GM19238 (cell line): Measurements from ENCODE around the gene TMED7.
A peak's percentile ranks its signal among the peaks of the same experiment; 100 is the strongest.
"Not testable (repeated sequence)": the region's sequence is repeated elsewhere in the genome, so short reads cannot be mapped to it uniquely, and the experiment has no call there.

Experiments used
- DNase-seq: peaks from one replicate; pipeline ENCODE4 v3.0.0; 2011; ENCODE audit warnings: low spot score; ENCODE audit not compliant: insufficient read length

TMED7 gene

GRCh38 chr5:115625579-115626444, at the start of gene TMED7:
TMED7 (minus strand) TSS chr5:115626036; CDS start chr5:115625792, 244 bp downstream.
- peak; percentile 83 for DNase-seq

GRCh38 chr5:115674782-115675181, 48.9 kb upstream of the TMED7 start:
- not testable (repeated sequence) for DNase-seq

- DNase-seq = no peak
These were observed 47.8 kb upstream of the TMED7 start for GRCh38 chr5:115673596-115673995.

- no peak for DNase-seq
These were observed 46.1 kb upstream of the TMED7 start for GRCh38 chr5:115671939-115672338.

- DNase-seq = no peak
These were observed 40.2 kb upstream of the TMED7 start for GRCh38 chr5:115666023-115666422.

- no peak for DNase-seq
These were observed 35.7 kb upstream of the TMED7 start for GRCh38 chr5:115661563-115661962.

GRCh38 chr5:115661101-115661500, 35.3 kb upstream of the TMED7 start:
- DNase-seq = no peak

GRCh38 chr5:115657881-115658233, 32.0 kb upstream of the TMED7 start:
- no peak for DNase-seq

- no peak for DNase-seq
These were observed 31.5 kb upstream of the TMED7 start for GRCh38 chr5:115657125-115657880.

GRCh38 chr5:115656404-115656803, 30.6 kb upstream of the TMED7 start:
- DNase-seq = no peak

- no peak for DNase-seq
These were observed 30.2 kb upstream of the TMED7 start for GRCh38 chr5:115655994-115656393.

- no peak for DNase-seq
These were observed 23.7 kb upstream of the TMED7 start for GRCh38 chr5:115649541-115649940.

GRCh38 chr5:115648056-115648455, 22.2 kb upstream of the TMED7 start:
- no peak for DNase-seq

- not testable (repeated sequence) for DNase-seq
These were observed 19.6 kb upstream of the TMED7 start for GRCh38 chr5:115645386-115645785.

GRCh38 chr5:115644046-115644445, 18.2 kb upstream of the TMED7 start:
- no peak for DNase-seq

GRCh38 chr5:115641948-115642347, 16.1 kb upstream of the TMED7 start:
- DNase-seq = no peak

GRCh38 chr5:115640274-115640673, 14.4 kb upstream of the TMED7 start:
- DNase-seq = no peak

GRCh38 chr5:115639377-115639776, 13.5 kb upstream of the TMED7 start:
- DNase-seq = no peak

GRCh38 chr5:115637507-115637906, 11.7 kb upstream of the TMED7 start:
- DNase-seq = no peak

GRCh38 chr5:115636008-115636407, 10.2 kb upstream of the TMED7 start:
- no peak for DNase-seq

GRCh38 chr5:115634343-115635132, 8.7 kb upstream of the TMED7 start:
- DNase-seq = peak; percentile 63

- DNase-seq = no peak
These were observed 4.1 kb upstream of the TMED7 start for GRCh38 chr5:115629903-115630302.
